AG04450 (cell line): ENCODE results near the gene CDC26. TPM values are rescaled to one million over a fixed set of nuclear protein-coding genes. Genes with fewer than 3 reads are reported as not detected.

Source experiments
- CTCF ChIA-PET: fragments of 300-600, 350-600 bp; formaldehyde crosslinking; extraction: SDS; loops from one replicate; lab custom pipeline; 2022; ENCODE audit warnings: antibody characterized with exemption, inconsistent platforms; lab: Charles Lee
- POLR2A ChIA-PET: fragments of 350-600 bp; formaldehyde crosslinking; extraction: SDS; loops from one replicate; lab custom pipeline; 2021; ENCODE audit warnings: antibody characterized with exemption, inconsistent platforms; lab: Yijun Ruan, JAX
- DNase-seq: peaks from one replicate; pipeline ENCODE4 v3.0.0-alpha.2; 2011; ENCODE audit warnings: low read depth, low spot score
- H3K27ac ChIP-seq: one replicate; pipeline ENCODE4 v1.5.1; 2012; ENCODE audit warnings: low read depth, low read length, control low read depth
- H3K27me3 ChIP-seq: one replicate; pipeline ENCODE4 v1.6.0; 2012; ENCODE audit warnings: low read length; ENCODE audit not compliant: control insufficient read depth, insufficient read depth
- H3K4me3 ChIP-seq: 2 replicates; pipeline ENCODE4 v1.5.1; 2011; ENCODE audit warnings: mild to moderate bottlenecking, low read depth, low read length, control low read depth
- H3K9me3 ChIP-seq: 2 replicates; pipeline ENCODE4 v1.5.1; 2012; ENCODE audit warnings: low read length; ENCODE audit not compliant: control insufficient read depth, insufficient read depth
- polyA plus RNA-seq: library from polyadenylated mRNA; depleted of rRNA; stranded (reverse); fragments of >200 nt; gene quantifications from 2 replicates; pipeline ENCODE4 v1.2.3, GENCODE V29; 2011
- TF ChIP-seq, protein P1 (sequence below): IDR thresholded peaks from 2 replicates; pipeline ENCODE4 v1.5.1; 2011; ENCODE audit warnings: low read depth, low read length, control low read depth, inconsistent platforms

Gene CDC26
- polyA plus RNA-seq, 1 experiment = 52.6 TPM

DNA sequence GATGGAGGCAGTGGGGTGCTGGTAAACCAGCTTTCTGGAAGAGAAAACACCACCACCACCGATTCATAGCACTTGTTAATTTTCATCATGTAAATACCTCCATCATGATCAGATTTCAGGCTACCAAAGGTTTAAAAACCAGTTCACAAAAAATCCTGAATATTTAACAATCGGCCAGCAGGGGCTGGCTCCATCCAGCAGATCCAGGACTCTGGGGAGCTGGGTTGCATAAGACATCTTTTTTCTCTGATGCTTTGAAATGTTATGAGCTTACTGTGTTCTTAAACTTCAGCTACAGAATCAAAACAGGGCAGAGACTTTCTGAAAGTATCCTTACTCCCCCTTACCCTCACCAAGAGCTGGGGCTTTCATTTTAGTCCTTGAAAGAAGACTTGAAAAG, 42.4 kb upstream of the CDC26 start:
- Histone ChIP-seq H3K9me3 (no peaks in the 10 kb centered on the region), H3K4me3 (no peak overlapping the region), H3K27ac (no peak overlapping the region), H3K27me3 (peaks cover 9% of the 10 kb centered on the region)
- ChIA-PET POLR2A (interaction anchor here (0.6 kb wide), 2 partner anchors 41 to 92 kb away, joined by 3 read pairs; partner anchors contain the start of genes C9orf43 and POLE3), CTCF (interaction anchor here (0.6 to 2.0 kb wide), 4 partner anchors 9 to 388 kb away, joined by 3 to 8 read pairs (median 5); partner anchors contain the start of gene ALAD)
- TF ChIP-seq, protein P1, sequence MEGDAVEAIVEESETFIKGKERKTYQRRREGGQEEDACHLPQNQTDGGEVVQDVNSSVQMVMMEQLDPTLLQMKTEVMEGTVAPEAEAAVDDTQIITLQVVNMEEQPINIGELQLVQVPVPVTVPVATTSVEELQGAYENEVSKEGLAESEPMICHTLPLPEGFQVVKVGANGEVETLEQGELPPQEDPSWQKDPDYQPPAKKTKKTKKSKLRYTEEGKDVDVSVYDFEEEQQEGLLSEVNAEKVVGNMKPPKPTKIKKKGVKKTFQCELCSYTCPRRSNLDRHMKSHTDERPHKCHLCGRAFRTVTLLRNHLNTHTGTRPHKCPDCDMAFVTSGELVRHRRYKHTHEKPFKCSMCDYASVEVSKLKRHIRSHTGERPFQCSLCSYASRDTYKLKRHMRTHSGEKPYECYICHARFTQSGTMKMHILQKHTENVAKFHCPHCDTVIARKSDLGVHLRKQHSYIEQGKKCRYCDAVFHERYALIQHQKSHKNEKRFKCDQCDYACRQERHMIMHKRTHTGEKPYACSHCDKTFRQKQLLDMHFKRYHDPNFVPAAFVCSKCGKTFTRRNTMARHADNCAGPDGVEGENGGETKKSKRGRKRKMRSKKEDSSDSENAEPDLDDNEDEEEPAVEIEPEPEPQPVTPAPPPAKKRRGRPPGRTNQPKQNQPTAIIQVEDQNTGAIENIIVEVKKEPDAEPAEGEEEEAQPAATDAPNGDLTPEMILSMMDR = peak; percentile 44
- DNase-seq = no peak

DNA sequence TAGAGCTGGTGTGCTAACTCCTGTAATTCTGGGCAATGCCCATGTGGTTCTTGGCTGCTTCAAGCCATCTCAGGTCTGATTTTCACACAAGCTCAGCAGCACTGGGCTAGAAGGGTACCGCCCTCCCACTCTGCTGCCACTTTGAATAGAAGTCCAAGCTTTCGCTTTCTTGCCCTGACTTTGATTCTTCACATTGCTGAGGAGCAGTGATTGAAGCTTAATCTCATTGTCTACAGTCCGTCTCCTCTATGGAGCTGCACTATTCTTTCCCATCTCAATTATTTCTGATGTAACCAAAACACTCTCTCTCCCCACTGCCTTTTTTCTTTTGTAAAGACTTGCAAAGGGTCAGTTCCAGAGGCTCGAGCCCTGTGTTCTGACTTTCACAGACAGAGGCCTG, 40.7 kb upstream of the CDC26 start:
- Histone ChIP-seq H3K9me3 (no peaks in the 10 kb centered on the region), H3K27me3 (peaks cover 2% of the 10 kb centered on the region), H3K4me3 (no peak overlapping the region), H3K27ac (no peak overlapping the region)
- CTCF ChIA-PET = interaction anchor here (1.4 kb wide), 1 partner anchor 10 kb away, joined by 4 read pairs; no protein-coding TSS in a partner anchor
- no peak for DNase-seq
- POLR2A ChIA-PET = no interaction called here
- TF ChIP-seq, protein P1 = no peak

DNA sequence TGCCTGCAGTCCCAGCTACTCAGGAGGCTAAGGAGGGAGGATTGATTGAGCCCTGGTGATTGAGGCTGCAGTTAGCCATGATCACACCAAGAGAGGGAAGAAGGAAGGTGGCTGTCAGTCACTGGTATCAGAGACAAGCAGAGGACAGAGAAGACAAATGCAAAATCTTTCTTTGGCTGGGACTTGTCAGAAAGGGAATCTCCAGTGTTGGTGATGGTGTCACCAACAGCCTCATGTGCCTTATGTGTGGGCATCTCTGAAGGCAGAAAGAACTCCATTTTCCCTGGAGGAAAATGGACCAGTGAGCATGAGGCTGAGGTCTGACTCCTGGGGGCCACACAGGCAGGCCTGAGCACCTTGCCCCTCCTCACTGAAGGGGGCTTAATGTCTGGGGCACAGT, 39.9 kb upstream of the CDC26 start:
- no peak overlapping the region for H3K4me3 ChIP-seq
- CTCF ChIA-PET = interaction anchor here (1.4 kb wide), 1 partner anchor 11 kb away, joined by 4 read pairs; no protein-coding TSS in a partner anchor
- no peaks in the 10 kb centered on the region for H3K9me3 ChIP-seq
- no peak for DNase-seq
- no peak overlapping the region for H3K27ac ChIP-seq
- TF ChIP-seq, protein P1 = no peak
- POLR2A ChIA-PET = no interaction called here
- peaks cover 2% of the 10 kb centered on the region for H3K27me3 ChIP-seq

DNA sequence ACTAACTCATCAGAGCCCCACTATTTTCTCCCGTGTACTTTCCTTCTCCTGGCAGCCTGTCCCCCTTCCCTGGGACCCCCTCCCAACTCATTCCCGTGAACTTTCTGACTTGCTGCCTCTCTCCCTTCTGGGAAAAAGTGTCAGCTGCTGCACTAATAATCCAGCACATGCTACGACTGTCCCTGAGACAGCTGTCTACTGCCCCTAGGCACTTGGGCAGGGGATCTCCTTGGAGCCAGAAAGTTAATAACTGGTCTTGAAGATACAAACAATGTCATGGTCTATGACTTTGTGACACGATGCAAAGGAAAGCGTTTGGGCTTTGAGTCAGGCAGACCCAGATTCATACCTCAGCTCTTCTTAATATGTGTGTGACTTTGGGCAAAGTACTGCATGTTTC, 37.9 kb upstream of the CDC26 start:
- Histone ChIP-seq H3K27me3 (peaks cover 2% of the 10 kb centered on the region), H3K27ac (no peak overlapping the region), H3K9me3 (no peaks in the 10 kb centered on the region), H3K4me3 (no peak overlapping the region)
- ChIA-PET CTCF (interaction anchor here (0.7 kb wide), 1 partner anchor 78 kb away, joined by 7 read pairs; no protein-coding TSS in a partner anchor), POLR2A (no interaction called here)
- TF ChIP-seq, protein P1 = no peak
- DNase-seq = no peak

DNA sequence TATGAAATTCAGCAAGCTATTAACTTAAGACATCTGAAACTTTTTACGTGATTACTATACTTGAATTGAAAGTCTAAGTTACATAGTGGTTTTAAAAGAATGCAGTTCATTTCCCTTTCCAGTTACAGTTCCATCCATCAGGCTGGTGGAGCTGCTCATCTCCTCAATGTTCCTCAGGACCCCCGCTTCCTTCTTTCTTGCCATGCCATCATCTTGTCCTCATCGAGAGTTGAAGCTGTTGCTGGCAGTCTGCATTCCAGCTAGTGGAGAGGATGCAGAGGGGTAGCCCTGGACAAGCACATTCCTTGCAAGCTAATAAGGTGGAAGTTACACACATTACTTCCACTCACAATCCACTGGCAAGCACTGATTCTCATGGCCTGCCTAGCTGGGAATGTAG, 36.6 kb upstream of the CDC26 start:
- ChIA-PET CTCF (interaction anchor here (0.6 to 2.0 kb wide), 5 partner anchors 87 to 343 kb away, joined by 3 to 8 read pairs (median 5); partner anchors contain the start of gene ALAD), POLR2A (no interaction called here)
- Histone ChIP-seq H3K9me3 (no peaks in the 10 kb centered on the region), H3K4me3 (no peak overlapping the region), H3K27ac (no peak overlapping the region), H3K27me3 (peaks cover 2% of the 10 kb centered on the region)
- no peak for DNase-seq
- TF ChIP-seq, protein P1 = no peak
